Smooth muscle cell (in vitro differentiated cells): Measurements from ENCODE around the gene C7. TPM values are rescaled to one million over a fixed set of nuclear protein-coding genes. Genes with fewer than 3 reads are reported as not detected.

Experiments
- DNase-seq: peaks from one replicate; lab custom pipeline; 2025; ENCODE audit not compliant: unreplicated experiment; lab: John Stamatoyannopoulos, UW
- H2AFZ ChIP-seq: fragments of 200-600 bp; sonication (generic); 2 replicates; pipeline ENCODE4 v1.6.0; 2016; ENCODE audit warnings: antibody characterized with exemption, low read depth, mild to moderate bottlenecking
- H3F3A ChIP-seq: fragments of 200-600 bp; sonication (generic); 2 replicates; pipeline ENCODE4 v1.6.0; 2017; ENCODE audit warnings: antibody characterized with exemption, low read depth
- H3K27ac ChIP-seq: fragments of 200-600 bp; sonication (generic); 2 replicates; pipeline ENCODE4 v1.5.1; 2016; ENCODE audit warnings: low read depth, mild to moderate bottlenecking
- H3K27me3 ChIP-seq: fragments of 200-600 bp; sonication (generic); 2 replicates; pipeline ENCODE4 v1.6.1; 2016; ENCODE audit warnings: low read depth, mild to moderate bottlenecking
- H3K36me3 ChIP-seq: fragments of 200-600 bp; sonication (generic); 2 replicates; pipeline ENCODE4 v1.5.1; 2016; ENCODE audit warnings: low read depth
- H3K4me1 ChIP-seq: fragments of 200-600 bp; sonication (generic); 2 replicates; pipeline ENCODE4 v1.5.1; 2016; ENCODE audit warnings: low read depth
- H3K4me2 ChIP-seq: fragments of 200-600 bp; sonication (generic); 2 replicates; pipeline ENCODE4 v1.6.0; 2016; ENCODE audit warnings: mild to moderate bottlenecking
- H3K4me3 ChIP-seq: fragments of 200-600 bp; sonication (generic); 2 replicates; pipeline ENCODE4 v1.5.1; 2016; ENCODE audit warnings: mild to moderate bottlenecking
- H3K79me2 ChIP-seq: fragments of 200-600 bp; sonication (generic); 2 replicates; pipeline ENCODE4 v1.6.0; 2016; ENCODE audit warnings: low read depth, mild to moderate bottlenecking
- H3K9ac ChIP-seq: fragments of 200-600 bp; sonication (generic); 2 replicates; pipeline ENCODE4 v1.6.0; 2016; ENCODE audit warnings: low read depth
- H3K9me3 ChIP-seq: fragments of 200-600 bp; sonication (generic); replicated peaks from 2 replicates; pipeline ENCODE4 v1.5.1; 2016; ENCODE audit warnings: low read depth
- H4K20me1 ChIP-seq: fragments of 200-600 bp; sonication (generic); 2 replicates; pipeline ENCODE4 v1.6.0; 2016; ENCODE audit warnings: low read depth
- CTCF ChIP-seq: fragments of 200-600 bp; sonication (generic); IDR thresholded peaks from 2 replicates; pipeline ENCODE4 v1.5.1; 2017; ENCODE audit warnings: borderline replicate concordance, mild to moderate bottlenecking, antibody characterized with exemption; ENCODE audit not compliant: insufficient read depth, poor library complexity, severe bottlenecking
- WGBS: methylation state at CpG from one replicate; pipeline ENCODE4 v1.1.7; 2016; ENCODE audit warnings: low lambda C conversion rate; 5-methylcytosine and 5-hydroxymethylcytosine counted together
- polyA plus RNA-seq: library from polyadenylated mRNA; unstranded; fragments of >200 nt; fragmentation: Nextera tagmentation; extraction: Ambion mirVana; gene quantifications from 2 replicates; pipeline ENCODE4 v1.2.1, GENCODE V29; 2016
- total RNA-seq: library from RNA; depleted of rRNA; stranded (reverse); fragments of >200 nt; gene quantifications from 2 replicates; pipeline ENCODE4 v1.2.3, GENCODE V29; 2014

Gene C7
- total and polyA plus RNA-seq, 2 experiments from 2014 or later, result 0.23 TPM; not detected in 1

- Histone ChIP-seq H3K4me2 (peak overlapping the region; percentile 6), H2AFZ (no peak overlapping the region), H3K27ac (no peak overlapping the region), H4K20me1 (no peaks in the 10 kb centered on the region), H3K36me3 (no peaks in the 10 kb centered on the region), H3K4me3 (no peak overlapping the region), H3K27me3 (no peaks in the 10 kb centered on the region), H3K79me2 (no peaks in the 10 kb centered on the region), H3K9me3 (no peaks in the 10 kb centered on the region), H3F3A (no peaks in the 10 kb centered on the region), H3K4me1 (no peaks in the 10 kb centered on the region), H3K9ac (no peak overlapping the region)
- 71% methylated on average over 3 of the region's 3 CpGs for WGBS
- DNase-seq, result no peak
- TF ChIP-seq CTCF, result no peak
Observed at GRCh38 chr5:40984884-40985283, 75.6 kb downstream of the C7 start.

- H2AFZ ChIP-seq, result no peak overlapping the region
- H3K79me2 ChIP-seq, result no peaks in the 10 kb centered on the region
- H4K20me1 ChIP-seq, result no peaks in the 10 kb centered on the region
- no peak overlapping the region for H3K9ac ChIP-seq
- no peaks in the 10 kb centered on the region for H3K4me1 ChIP-seq
- no peak overlapping the region for H3K4me3 ChIP-seq
- H3K27ac ChIP-seq, result peak overlapping the region; percentile 49
- H3K36me3 ChIP-seq, result no peaks in the 10 kb centered on the region
- peak overlapping the region; percentile 6 for H3K4me2 ChIP-seq
- H3F3A ChIP-seq, result peaks cover 4% of the 10 kb centered on the region
- no peaks in the 10 kb centered on the region for H3K27me3 ChIP-seq
- TF ChIP-seq CTCF, result no peak
- WGBS, result 61% methylated on average over 4 of the region's 4 CpGs
- no peak for DNase-seq
- no peaks in the 10 kb centered on the region for H3K9me3 ChIP-seq
Observed at GRCh38 chr5:40985501-40985900, 76.2 kb downstream of the C7 start.

GRCh38 chr5:40986666-40987065, 77.4 kb downstream of the C7 start:
- no peak overlapping the region for H3K27ac ChIP-seq
- no peak overlapping the region for H2AFZ ChIP-seq
- no peaks in the 10 kb centered on the region for H3K36me3 ChIP-seq
- no peak for DNase-seq
- no peak overlapping the region for H3K4me2 ChIP-seq
- H3K4me3 ChIP-seq, result no peak overlapping the region
- no peaks in the 10 kb centered on the region for H3K27me3 ChIP-seq
- H4K20me1 ChIP-seq, result no peaks in the 10 kb centered on the region
- H3F3A ChIP-seq, result peaks cover 10% of the 10 kb centered on the region
- TF ChIP-seq CTCF, result no peak
- H3K9me3 ChIP-seq, result no peaks in the 10 kb centered on the region
- 38% methylated on average over 3 of the region's 3 CpGs for WGBS
- H3K79me2 ChIP-seq, result no peaks in the 10 kb centered on the region
- H3K9ac ChIP-seq, result no peak overlapping the region
- H3K4me1 ChIP-seq, result no peaks in the 10 kb centered on the region

GRCh38 chr5:40987349-40987748, 78.1 kb downstream of the C7 start:
- Histone ChIP-seq H3K4me3 (no peak overlapping the region), H2AFZ (no peak overlapping the region), H3K27ac (no peak overlapping the region), H3K9me3 (no peaks in the 10 kb centered on the region), H3K9ac (no peak overlapping the region), H3F3A (peaks cover 10% of the 10 kb centered on the region), H3K4me1 (no peaks in the 10 kb centered on the region), H3K4me2 (no peak overlapping the region), H3K27me3 (no peaks in the 10 kb centered on the region), H3K36me3 (no peaks in the 10 kb centered on the region), H4K20me1 (no peaks in the 10 kb centered on the region), H3K79me2 (no peaks in the 10 kb centered on the region)
- TF ChIP-seq CTCF, result no peak
- no peak for DNase-seq
